ENCODE results near the gene ZXDB.
A peak's percentile ranks its signal among the peaks of the same experiment; 100 is the strongest.
"Not testable (repeated sequence)": the region's sequence is repeated elsewhere in the genome, so short reads cannot be mapped to it uniquely, and the experiment has no call there.

Gene ZXDB

DNA sequence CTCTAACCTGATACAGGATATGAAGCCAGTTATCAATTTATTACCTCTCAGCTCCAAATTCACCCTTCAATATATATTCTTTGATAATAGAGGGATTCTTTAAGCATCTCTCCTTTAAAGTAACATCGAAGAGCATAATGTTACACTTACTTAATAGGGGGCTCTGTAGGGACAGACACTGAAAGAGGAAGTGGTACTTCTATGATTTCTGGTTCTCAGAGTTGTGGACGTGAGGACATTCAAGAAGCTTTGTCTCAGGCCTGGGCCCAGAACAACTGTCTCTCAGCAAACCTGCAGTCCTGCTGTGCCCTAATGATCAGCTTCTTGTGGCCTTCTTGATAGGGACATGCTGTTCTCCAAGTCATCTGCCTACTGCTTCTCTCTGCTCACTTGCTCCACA, 4.2 kb upstream of the ZXDB start:
- Histone ChIP-seq H2AFZ (ENCODE audit: low read length) (no peak overlapping the region), H3K4me3 (ENCODE audit: low read length, poor library complexity, severe bottlenecking) (no peak overlapping the region), H3K9me3 (ENCODE audit: insufficient read depth, low read depth, low read length) (no peaks in the 10 kb centered on the region), H3K4me1 (ENCODE audit: insufficient read depth, low read length, poor library complexity, severe bottlenecking) (peaks cover 3% of the 10 kb centered on the region), H3K9ac (ENCODE audit: low read depth, low read length, poor library complexity, severe bottlenecking) (no peak overlapping the region), H3K36me3 (ENCODE audit: insufficient read depth, low read length) (no peaks in the 10 kb centered on the region), H3K27me3 (ENCODE audit: insufficient read depth, low read length, poor library complexity, severe bottlenecking) (no peaks in the 10 kb centered on the region), H3K4me2 (ENCODE audit: low read depth, low read length, poor library complexity, severe bottlenecking) (no peak overlapping the region), H4K20me1 (ENCODE audit: insufficient read depth, low read length, poor library complexity, severe bottlenecking) (no peaks in the 10 kb centered on the region), H3K9me2 (replicated peaks; ENCODE audit: low read depth, low read length) (no peaks in the 10 kb centered on the region), H3F3A (ENCODE audit: low read depth) (no peaks in the 10 kb centered on the region), H3K79me2 (ENCODE audit: insufficient read depth, low read length) (no peaks in the 10 kb centered on the region)
- no peak for TF ChIP-seq EZH2phosphoT487 (IDR thresholded peaks at IDR 0.05; ENCODE audit: borderline replicate concordance)
- TF ChIP-seq, protein P1, sequence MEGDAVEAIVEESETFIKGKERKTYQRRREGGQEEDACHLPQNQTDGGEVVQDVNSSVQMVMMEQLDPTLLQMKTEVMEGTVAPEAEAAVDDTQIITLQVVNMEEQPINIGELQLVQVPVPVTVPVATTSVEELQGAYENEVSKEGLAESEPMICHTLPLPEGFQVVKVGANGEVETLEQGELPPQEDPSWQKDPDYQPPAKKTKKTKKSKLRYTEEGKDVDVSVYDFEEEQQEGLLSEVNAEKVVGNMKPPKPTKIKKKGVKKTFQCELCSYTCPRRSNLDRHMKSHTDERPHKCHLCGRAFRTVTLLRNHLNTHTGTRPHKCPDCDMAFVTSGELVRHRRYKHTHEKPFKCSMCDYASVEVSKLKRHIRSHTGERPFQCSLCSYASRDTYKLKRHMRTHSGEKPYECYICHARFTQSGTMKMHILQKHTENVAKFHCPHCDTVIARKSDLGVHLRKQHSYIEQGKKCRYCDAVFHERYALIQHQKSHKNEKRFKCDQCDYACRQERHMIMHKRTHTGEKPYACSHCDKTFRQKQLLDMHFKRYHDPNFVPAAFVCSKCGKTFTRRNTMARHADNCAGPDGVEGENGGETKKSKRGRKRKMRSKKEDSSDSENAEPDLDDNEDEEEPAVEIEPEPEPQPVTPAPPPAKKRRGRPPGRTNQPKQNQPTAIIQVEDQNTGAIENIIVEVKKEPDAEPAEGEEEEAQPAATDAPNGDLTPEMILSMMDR (conservative IDR thresholded peaks at IDR 0.05; ENCODE audit: low read length), result no peak

DNA sequence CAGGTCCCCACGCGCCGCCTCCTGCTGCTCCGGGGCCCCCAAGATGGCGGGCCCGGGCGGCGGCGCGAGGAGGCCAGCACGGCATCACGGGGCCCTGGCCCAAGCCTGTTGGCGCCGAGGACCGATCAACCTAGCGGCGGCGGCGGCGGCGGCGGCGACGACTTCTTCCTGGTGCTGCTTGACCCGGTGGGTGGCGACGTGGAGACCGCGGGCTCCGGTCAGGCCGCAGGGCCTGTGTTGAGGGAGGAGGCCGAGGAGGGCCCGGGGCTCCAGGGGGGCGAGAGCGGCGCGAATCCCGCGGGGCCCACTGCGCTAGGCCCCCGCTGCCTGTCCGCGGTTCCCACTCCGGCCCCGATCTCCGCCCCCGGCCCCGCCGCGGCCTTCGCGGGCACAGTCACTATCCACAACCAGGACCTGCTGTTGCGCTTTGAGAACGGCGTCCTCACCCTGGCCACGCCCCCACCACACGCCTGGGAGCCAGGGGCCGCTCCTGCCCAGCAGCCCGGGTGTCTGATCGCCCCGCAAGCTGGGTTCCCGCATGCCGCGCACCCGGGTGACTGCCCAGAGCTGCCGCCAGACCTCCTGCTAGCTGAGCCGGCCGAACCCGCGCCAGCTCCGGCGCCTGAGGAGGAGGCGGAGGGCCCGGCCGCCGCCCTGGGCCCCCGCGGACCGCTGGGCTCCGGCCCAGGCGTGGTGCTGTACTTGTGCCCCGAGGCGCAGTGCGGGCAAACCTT, 516 bp downstream of the ZXDB start:
- H3K4me1 ChIP-seq (ENCODE audit: insufficient read depth, low read length, poor library complexity, severe bottlenecking); H3K9me2 ChIP-seq (replicated peaks; ENCODE audit: low read depth, low read length); H3F3A ChIP-seq (ENCODE audit: low read depth); H3K36me3 ChIP-seq (ENCODE audit: insufficient read depth, low read length); H3K27me3 ChIP-seq (ENCODE audit: insufficient read depth, low read length, poor library complexity, severe bottlenecking); H3K9me3 ChIP-seq (ENCODE audit: insufficient read depth, low read depth, low read length); H2AFZ ChIP-seq (ENCODE audit: low read length): not testable (repeated sequence)
- H3K4me2 ChIP-seq (ENCODE audit: low read depth, low read length, poor library complexity, severe bottlenecking), result peak overlapping the region; percentile 59
- H3K9ac ChIP-seq (ENCODE audit: low read depth, low read length, poor library complexity, severe bottlenecking), result peak overlapping the region; percentile 77
- peaks cover 30% of the 10 kb centered on the region for H4K20me1 ChIP-seq (ENCODE audit: insufficient read depth, low read length, poor library complexity, severe bottlenecking)
- peak overlapping the region; percentile 78 for H3K4me3 ChIP-seq (ENCODE audit: low read length, poor library complexity, severe bottlenecking)
- H3K79me2 ChIP-seq (ENCODE audit: insufficient read depth, low read length), result peaks cover 26% of the 10 kb centered on the region

DNA sequence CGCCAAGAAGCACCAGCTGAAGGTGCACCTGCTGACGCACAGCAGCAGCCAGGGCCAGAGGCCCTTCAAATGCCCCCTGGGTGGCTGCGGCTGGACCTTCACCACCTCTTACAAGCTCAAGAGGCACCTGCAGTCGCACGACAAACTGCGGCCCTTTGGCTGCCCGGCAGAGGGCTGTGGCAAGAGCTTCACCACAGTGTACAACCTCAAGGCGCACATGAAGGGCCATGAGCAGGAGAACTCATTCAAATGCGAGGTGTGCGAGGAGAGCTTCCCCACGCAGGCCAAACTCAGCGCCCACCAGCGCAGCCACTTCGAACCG, 1.0 kb downstream of the ZXDB start:
- H3K27me3 ChIP-seq (ENCODE audit: insufficient read depth, low read length, poor library complexity, severe bottlenecking); H3K9me3 ChIP-seq (ENCODE audit: insufficient read depth, low read depth, low read length); H2AFZ ChIP-seq (ENCODE audit: low read length); H3F3A ChIP-seq (ENCODE audit: low read depth); H3K9me2 ChIP-seq (replicated peaks; ENCODE audit: low read depth, low read length); H3K36me3 ChIP-seq (ENCODE audit: insufficient read depth, low read length); H3K4me1 ChIP-seq (ENCODE audit: insufficient read depth, low read length, poor library complexity, severe bottlenecking): not testable (repeated sequence)
- Histone ChIP-seq H3K4me2 (ENCODE audit: low read depth, low read length, poor library complexity, severe bottlenecking) (peak overlapping the region; percentile 59), H3K9ac (ENCODE audit: low read depth, low read length, poor library complexity, severe bottlenecking) (peak overlapping the region; percentile 77), H3K4me3 (ENCODE audit: low read length, poor library complexity, severe bottlenecking) (peak overlapping the region; percentile 78), H4K20me1 (ENCODE audit: insufficient read depth, low read length, poor library complexity, severe bottlenecking) (peaks cover 30% of the 10 kb centered on the region), H3K79me2 (ENCODE audit: insufficient read depth, low read length) (peaks cover 31% of the 10 kb centered on the region)
- TF ChIP-seq, protein P1 (conservative IDR thresholded peaks at IDR 0.05; ENCODE audit: low read length), result peak; percentile 18; the same call in 1 of the 2 replicates

DNA sequence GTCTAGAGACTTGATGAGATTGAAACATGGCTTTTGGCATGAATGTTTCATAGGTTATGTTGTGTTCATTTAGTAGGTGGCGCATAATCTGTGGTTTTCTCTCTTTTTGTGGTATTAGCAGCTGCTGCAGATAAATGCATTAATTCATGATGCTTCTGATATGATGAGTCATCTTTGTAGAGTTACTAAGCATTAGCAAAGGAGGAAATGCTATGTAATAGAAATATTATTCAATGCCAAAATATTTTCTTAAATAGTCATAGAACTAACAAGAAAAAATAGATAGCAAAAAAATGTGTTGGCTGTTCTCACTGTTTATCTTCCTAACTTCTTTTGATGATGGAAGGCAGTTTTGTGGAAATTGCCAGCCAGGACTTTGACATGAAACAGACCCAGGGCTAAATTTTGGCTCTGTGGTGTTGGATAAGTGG, 3.6 kb downstream of the ZXDB start:
- peak overlapping the region; percentile 70 for H3K4me3 ChIP-seq (ENCODE audit: low read length, poor library complexity, severe bottlenecking)

More for the DNA sequence above, 3.6 kb downstream of the ZXDB start:
- TF ChIP-seq, protein P1 (conservative IDR thresholded peaks at IDR 0.05; ENCODE audit: low read length), result no peak
- TF ChIP-seq EZH2phosphoT487 (IDR thresholded peaks at IDR 0.05; ENCODE audit: borderline replicate concordance), result no peak
- Histone ChIP-seq H3K9me3 (ENCODE audit: insufficient read depth, low read depth, low read length) (no peaks in the 10 kb centered on the region), H3F3A (ENCODE audit: low read depth) (no peaks in the 10 kb centered on the region), H3K27me3 (ENCODE audit: insufficient read depth, low read length, poor library complexity, severe bottlenecking) (no peaks in the 10 kb centered on the region), H3K9me2 (replicated peaks; ENCODE audit: low read depth, low read length) (no peaks in the 10 kb centered on the region), H2AFZ (ENCODE audit: low read length) (no peak overlapping the region), H3K36me3 (ENCODE audit: insufficient read depth, low read length) (no peaks in the 10 kb centered on the region), H4K20me1 (ENCODE audit: insufficient read depth, low read length, poor library complexity, severe bottlenecking) (peaks cover 30% of the 10 kb centered on the region), H3K9ac (ENCODE audit: low read depth, low read length, poor library complexity, severe bottlenecking) (no peak overlapping the region), H3K4me2 (ENCODE audit: low read depth, low read length, poor library complexity, severe bottlenecking) (peak overlapping the region; percentile 88), H3K4me1 (ENCODE audit: insufficient read depth, low read length, poor library complexity, severe bottlenecking) (peaks cover 5% of the 10 kb centered on the region), H3K79me2 (ENCODE audit: insufficient read depth, low read length) (peaks cover 37% of the 10 kb centered on the region)
